NB4 (cell line): ENCODE data around the gene OR1F1.

Experiments used
- CTCF ChIP-seq: IDR thresholded peaks from one replicate; pipeline ENCODE4 v1.5.1; 2012; ENCODE audit warnings: low read depth, low read length
- MAX ChIP-seq: IDR thresholded peaks from 2 replicates; pipeline ENCODE4 v1.6.1; 2011; ENCODE audit warnings: low read depth, low read length
- POLR2A ChIP-seq: IDR thresholded peaks from 2 replicates; pipeline ENCODE4 v1.6.1; 2011; ENCODE audit warnings: mild to moderate bottlenecking; ENCODE audit not compliant: insufficient read length; ENCODE audit errors: extremely low read depth

GRCh38 chr16:3144321-3144983 is 43.6 kb upstream of the OR1F1 start:
- TF ChIP-seq CTCF (no peak), POLR2A (no peak), MAX (no peak)
